Activated CD4-positive, alpha-beta memory T cell treated with anti-CD3 and anti-CD28 coated beads, Interleukin-2, amount 10 ng/mL, durations not matched to agents 7 days and 5 days (primary cell): ENCODE data around the gene FGFR3. TPM values are rescaled to one million over a fixed set of nuclear protein-coding genes. Genes with fewer than 3 reads are reported as not detected.
"Not testable (repeated sequence)": the region's sequence is repeated elsewhere in the genome, so short reads cannot be mapped to it uniquely, and the experiment has no call there.

Experiments used
- CTCF ChIA-PET: fragments of 350-600 bp; sonication (Branson Sonifier 250); formaldehyde crosslinking; loops from one replicate; lab custom pipeline; 2021; ENCODE audit warnings: antibody characterized with exemption, inconsistent platforms; lab: Charles Lee
- POLR2A ChIA-PET: fragments of 350-600 bp; sonication (Branson Sonifier 250); formaldehyde crosslinking; loops from one replicate; lab custom pipeline; 2021; ENCODE audit warnings: antibody characterized with exemption; lab: Charles Lee
- DNase-seq: peaks from one replicate; pipeline ENCODE4 v3.0.0-alpha.2; 2020
- H3K27ac Mint-ChIP-seq: one replicate; pipeline ENCODE4 v1.8.0; 2021; ENCODE audit warnings: mild to moderate bottlenecking, mixed read lengths
- H3K27me3 Mint-ChIP-seq: one replicate; pipeline ENCODE4 v1.8.0; 2021; ENCODE audit warnings: mixed read lengths
- H3K36me3 Mint-ChIP-seq: one replicate; pipeline ENCODE4 v1.8.0; 2021; ENCODE audit warnings: low read depth, mixed read lengths
- H3K4me1 Mint-ChIP-seq: one replicate; pipeline ENCODE4 v1.8.0; 2021; ENCODE audit warnings: mixed read lengths
- H3K4me3 Mint-ChIP-seq: one replicate; pipeline ENCODE4 v1.8.0; 2021; ENCODE audit warnings: mild to moderate bottlenecking, mixed read lengths
- H3K9me3 Mint-ChIP-seq: one replicate; pipeline ENCODE4 v1.8.0; 2021; ENCODE audit warnings: mixed read lengths
- total RNA-seq, 2 experiments: library from RNA; stranded (reverse); gene quantifications; one replicate each; pipeline ENCODE4 v1.2.3, GENCODE V29; 2021

The FGFR3 gene
- total RNA-seq, 2 experiments from 2014 or later = 0.18 to 0.45 TPM

DNA sequence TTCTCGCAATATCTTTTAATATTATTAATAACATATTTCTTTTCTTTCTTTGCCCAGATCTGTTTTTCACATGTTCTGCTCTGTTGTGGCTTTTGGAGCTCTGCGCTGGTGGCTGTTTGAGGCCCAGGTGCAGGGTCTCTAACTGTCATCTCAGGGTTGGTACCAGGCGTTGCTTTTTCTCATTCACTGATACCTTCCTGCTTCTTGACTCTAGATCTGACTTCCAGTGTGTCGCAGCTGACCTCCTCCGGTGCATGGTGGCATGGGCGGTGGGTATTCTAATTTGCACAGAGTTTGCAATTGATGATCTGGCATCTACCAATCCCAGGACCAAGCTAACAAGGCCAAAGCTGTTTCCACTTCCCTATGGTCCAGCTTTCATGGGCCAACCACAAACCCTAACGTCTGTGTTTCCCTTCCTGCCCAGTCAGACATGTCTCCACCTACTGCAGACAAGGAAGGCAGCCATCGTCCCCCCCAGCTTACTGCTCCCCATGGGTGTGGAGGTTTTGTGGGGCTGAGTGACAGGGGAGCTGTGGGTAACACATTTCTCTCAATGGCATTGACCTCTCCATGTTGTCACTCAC, 37.6 kb downstream of the FGFR3 start:
- Mint-ChIP-seq H3K27ac (no peak overlapping the region), H3K4me1 (peaks cover 5% of the 10 kb centered on the region), H3K36me3 (peaks cover 27% of the 10 kb centered on the region), H3K4me3 (no peak overlapping the region), H3K27me3 (no peaks in the 10 kb centered on the region), H3K9me3 (no peaks in the 10 kb centered on the region)
- CTCF ChIA-PET = interaction anchor here (1.5 kb wide), 1 partner anchor 83 kb away, joined by 4 read pairs; no protein-coding TSS in a partner anchor
- POLR2A ChIA-PET = no interaction called here
- no peak for DNase-seq

- ChIA-PET CTCF (no interaction called here), POLR2A (no interaction called here)
- no peak for DNase-seq
- Mint-ChIP-seq H3K27me3 (no peaks in the 10 kb centered on the region), H3K36me3 (peaks cover 30% of the 10 kb centered on the region), H3K4me3 (no peak overlapping the region), H3K4me1 (peaks cover 5% of the 10 kb centered on the region), H3K9me3 (no peaks in the 10 kb centered on the region), H3K27ac (no peak overlapping the region)
Measured at GRCh38 chr4:1831331-1831730, 38.2 kb downstream of the FGFR3 start.

DNA sequence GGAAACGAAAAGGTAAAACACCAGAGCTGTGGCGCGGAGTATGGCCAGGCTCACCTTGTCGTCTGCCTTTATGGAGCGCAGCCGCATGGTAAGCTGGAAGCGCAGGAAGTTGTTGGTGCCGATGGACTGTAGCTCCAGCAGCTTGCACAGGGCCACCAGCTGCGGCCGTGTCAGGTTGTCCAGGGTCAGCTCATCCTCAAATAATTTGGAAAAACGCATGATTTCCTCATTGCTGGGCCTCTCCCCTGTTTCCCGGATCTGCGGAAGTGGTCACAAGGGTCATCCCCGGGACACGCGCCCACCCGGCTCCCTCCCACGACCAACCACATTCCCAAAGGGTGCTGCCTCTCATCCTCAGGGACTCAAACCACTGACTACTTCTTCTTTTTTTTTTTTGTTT, 39.6 kb downstream of the FGFR3 start:
- H3K36me3 Mint-ChIP-seq = peaks cover 30% of the 10 kb centered on the region
- no peak overlapping the region for H3K4me3 Mint-ChIP-seq
- H3K4me1 Mint-ChIP-seq = peaks cover 5% of the 10 kb centered on the region
- DNase-seq = no peak
- no peak overlapping the region for H3K27ac Mint-ChIP-seq
- H3K27me3 Mint-ChIP-seq = no peaks in the 10 kb centered on the region
- H3K9me3 Mint-ChIP-seq = no peaks in the 10 kb centered on the region
- ChIA-PET POLR2A (no interaction called here), CTCF (no interaction called here)

- ChIA-PET CTCF (no interaction called here), POLR2A (no interaction called here)
- Mint-ChIP-seq H3K27me3 (no peaks in the 10 kb centered on the region), H3K9me3 (no peaks in the 10 kb centered on the region), H3K36me3 (peaks cover 30% of the 10 kb centered on the region), H3K4me1 (peaks cover 5% of the 10 kb centered on the region), H3K27ac (no peak overlapping the region), H3K4me3 (no peak overlapping the region)
- DNase-seq = no peak
Measured at GRCh38 chr4:1833307-1834046, 40.4 kb downstream of the FGFR3 start.

DNA sequence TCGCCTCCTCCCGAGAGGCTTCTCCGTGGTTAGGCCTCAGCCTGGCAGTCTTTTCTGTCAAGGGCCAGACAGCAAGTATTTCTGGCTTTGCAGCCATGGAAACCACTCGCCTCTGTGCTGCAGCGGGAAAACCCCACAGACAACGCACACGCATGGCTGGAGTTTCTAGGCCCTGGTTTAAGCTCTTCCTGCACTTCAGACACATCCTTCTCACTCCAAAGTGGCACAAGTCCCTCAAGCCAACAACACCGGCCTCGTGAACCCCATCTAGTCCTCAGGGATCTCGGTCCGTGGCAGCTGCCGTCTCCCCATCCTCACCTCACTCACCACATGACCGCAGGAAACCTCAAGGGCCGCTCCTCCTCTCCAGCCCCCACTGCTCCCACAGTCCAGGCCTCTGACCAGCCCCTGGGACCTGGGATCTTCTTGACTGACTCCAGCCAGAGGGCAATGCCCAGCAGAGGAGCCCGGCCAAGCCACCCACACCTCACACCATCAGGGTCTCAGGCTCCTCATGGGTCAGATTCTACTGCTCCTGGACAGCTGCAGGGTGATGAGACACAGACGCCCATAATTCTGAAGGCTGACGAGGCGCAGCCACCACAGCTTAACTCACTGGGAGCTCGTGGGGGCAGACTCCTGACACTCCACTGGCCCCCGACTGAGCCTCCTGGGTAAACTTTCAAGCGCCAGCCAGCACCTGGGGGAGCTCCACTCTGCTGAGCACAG, 41.1 kb downstream of the FGFR3 start:
- no peaks in the 10 kb centered on the region for H3K9me3 Mint-ChIP-seq
- no peak overlapping the region for H3K27ac Mint-ChIP-seq
- peaks cover 5% of the 10 kb centered on the region for H3K4me1 Mint-ChIP-seq
- POLR2A ChIA-PET = no interaction called here
- H3K4me3 Mint-ChIP-seq = no peak overlapping the region
- H3K27me3 Mint-ChIP-seq = no peaks in the 10 kb centered on the region
- CTCF ChIA-PET = no interaction called here
- DNase-seq = no peak
- peaks cover 33% of the 10 kb centered on the region for H3K36me3 Mint-ChIP-seq

GRCh38 chr4:1835836-1836235, 42.7 kb downstream of the FGFR3 start:
- H3K4me1 Mint-ChIP-seq, H3K27me3 Mint-ChIP-seq, H3K27ac Mint-ChIP-seq, H3K9me3 Mint-ChIP-seq, CTCF ChIA-PET, POLR2A ChIA-PET, H3K4me3 Mint-ChIP-seq, DNase-seq: not testable (repeated sequence)
- peaks cover 25% of the 10 kb centered on the region for H3K36me3 Mint-ChIP-seq

DNA sequence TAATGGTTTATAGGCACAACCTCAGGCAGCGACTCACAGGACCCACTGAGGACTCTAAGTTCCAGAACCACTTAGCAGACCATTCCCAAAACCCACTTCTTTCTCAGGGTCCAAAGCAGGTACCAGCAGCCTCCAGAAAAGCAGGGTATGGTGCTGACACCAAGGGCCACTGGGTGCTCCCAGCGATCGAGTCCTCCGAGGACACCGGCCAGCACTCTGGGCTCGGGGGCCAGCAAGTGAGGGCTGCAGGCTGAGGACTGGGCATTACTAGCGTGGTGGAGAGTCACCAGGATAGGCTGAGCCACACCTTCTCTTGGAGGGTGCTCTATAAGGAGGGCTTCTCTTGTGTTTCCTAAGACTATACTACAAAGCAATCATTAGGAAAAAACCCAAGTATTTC, 43.6 kb downstream of the FGFR3 start:
- POLR2A ChIA-PET = no interaction called here
- peaks cover 26% of the 10 kb centered on the region for H3K36me3 Mint-ChIP-seq

DNA sequence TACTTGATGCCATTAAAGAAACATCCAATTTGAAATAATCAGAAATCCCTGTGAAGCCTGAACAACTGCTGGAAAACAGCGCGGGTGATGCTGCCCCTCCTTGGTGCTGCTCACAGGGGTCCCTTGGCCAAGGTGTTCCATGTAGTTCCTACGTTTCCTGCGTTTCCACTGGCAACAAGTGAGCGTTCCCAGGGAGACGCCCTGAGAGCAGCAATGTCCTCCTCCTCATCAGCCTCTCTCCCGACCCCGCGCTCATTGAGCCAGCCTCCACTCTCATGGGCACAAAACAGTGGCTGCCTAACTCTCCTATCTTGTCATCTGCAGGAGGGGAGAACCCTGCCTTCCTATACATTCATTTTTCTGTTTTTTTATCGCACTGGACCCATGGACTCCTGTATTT, 44.0 kb downstream of the FGFR3 start:
- Mint-ChIP-seq H3K4me1 (peaks cover 6% of the 10 kb centered on the region), H3K9me3 (no peaks in the 10 kb centered on the region), H3K27me3 (no peaks in the 10 kb centered on the region), H3K4me3 (no peak overlapping the region), H3K36me3 (peaks cover 26% of the 10 kb centered on the region), H3K27ac (no peak overlapping the region)
- ChIA-PET CTCF (no interaction called here), POLR2A (no interaction called here)
- no peak for DNase-seq

More for the DNA sequence above, 43.6 kb downstream of the FGFR3 start:
- Mint-ChIP-seq H3K4me1 (peaks cover 4% of the 10 kb centered on the region), H3K4me3 (no peak overlapping the region), H3K27ac (no peak overlapping the region), H3K27me3 (no peaks in the 10 kb centered on the region), H3K9me3 (no peaks in the 10 kb centered on the region)
- CTCF ChIA-PET = no interaction called here
- no peak for DNase-seq

- CTCF ChIA-PET = no interaction called here
- Mint-ChIP-seq H3K27me3 (no peaks in the 10 kb centered on the region), H3K9me3 (no peaks in the 10 kb centered on the region), H3K4me3 (no peak overlapping the region), H3K4me1 (peaks cover 7% of the 10 kb centered on the region), H3K36me3 (peaks cover 32% of the 10 kb centered on the region), H3K27ac (no peak overlapping the region)
- no peak for DNase-seq
- POLR2A ChIA-PET = interaction anchor here (0.7 to 1.5 kb wide), 2 partner anchors 9 to 31 kb away, joined by 3 to 5 read pairs; partner anchors contain the start of gene NSD2
Measured at GRCh38 chr4:1839282-1839681, 46.2 kb downstream of the FGFR3 start.

DNA sequence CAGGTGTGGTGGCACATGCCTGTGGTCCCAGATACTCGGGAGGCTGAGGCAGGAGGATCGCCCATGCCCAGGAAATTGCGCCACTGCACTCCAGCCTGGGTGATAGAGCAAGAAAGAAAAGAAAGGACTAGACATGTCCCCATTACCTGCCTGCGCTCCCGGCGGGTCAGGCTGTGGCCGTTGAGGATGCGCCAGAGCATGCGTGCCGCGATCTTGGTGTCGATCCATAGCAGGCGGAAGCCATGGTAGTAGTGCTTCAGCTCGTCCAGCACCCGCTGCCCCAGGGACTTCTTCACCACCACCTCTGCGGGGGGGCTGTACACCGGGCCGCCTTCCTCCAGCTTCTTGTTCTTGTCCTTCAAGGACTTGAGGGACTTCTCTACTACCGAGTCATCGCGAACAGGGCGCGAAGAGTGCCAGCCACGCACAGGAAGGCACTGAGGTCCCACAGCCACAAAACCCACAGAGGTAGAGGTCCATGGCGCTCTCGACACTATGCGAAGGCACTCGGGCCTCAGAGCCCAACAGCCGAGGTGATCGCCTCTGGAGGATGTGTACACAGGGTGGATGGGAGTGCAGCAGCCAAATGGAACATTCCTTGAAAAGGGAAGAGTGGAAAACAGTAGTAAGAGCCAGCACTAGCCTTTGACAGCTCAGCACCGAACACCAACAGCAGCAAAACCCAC, 48.3 kb downstream of the FGFR3 start:
- Mint-ChIP-seq H3K27me3 (no peaks in the 10 kb centered on the region), H3K9me3 (no peaks in the 10 kb centered on the region), H3K4me1 (peaks cover 7% of the 10 kb centered on the region), H3K4me3 (no peak overlapping the region), H3K36me3 (peaks cover 26% of the 10 kb centered on the region), H3K27ac (no peak overlapping the region)
- no peak for DNase-seq
- POLR2A ChIA-PET = no interaction called here
- CTCF ChIA-PET = no interaction called here

GRCh38 chr4:1841887-1842210, 48.8 kb downstream of the FGFR3 start:
- Mint-ChIP-seq H3K27me3 (no peaks in the 10 kb centered on the region), H3K27ac (no peak overlapping the region), H3K9me3 (no peaks in the 10 kb centered on the region), H3K36me3 (peaks cover 31% of the 10 kb centered on the region), H3K4me3 (no peak overlapping the region), H3K4me1 (peaks cover 7% of the 10 kb centered on the region)
- ChIA-PET POLR2A (no interaction called here), CTCF (no interaction called here)
- no peak for DNase-seq

- no peaks in the 10 kb centered on the region for H3K9me3 Mint-ChIP-seq
- peak overlapping the region; percentile 19 for H3K27ac Mint-ChIP-seq
- peaks cover 7% of the 10 kb centered on the region for H3K4me1 Mint-ChIP-seq
- no peak overlapping the region for H3K4me3 Mint-ChIP-seq
- no peaks in the 10 kb centered on the region for H3K27me3 Mint-ChIP-seq
- CTCF ChIA-PET = no interaction called here
- POLR2A ChIA-PET = no interaction called here
- no peak for DNase-seq
- H3K36me3 Mint-ChIP-seq = peaks cover 36% of the 10 kb centered on the region
Measured at GRCh38 chr4:1842339-1842895, 49.3 kb downstream of the FGFR3 start.

DNA sequence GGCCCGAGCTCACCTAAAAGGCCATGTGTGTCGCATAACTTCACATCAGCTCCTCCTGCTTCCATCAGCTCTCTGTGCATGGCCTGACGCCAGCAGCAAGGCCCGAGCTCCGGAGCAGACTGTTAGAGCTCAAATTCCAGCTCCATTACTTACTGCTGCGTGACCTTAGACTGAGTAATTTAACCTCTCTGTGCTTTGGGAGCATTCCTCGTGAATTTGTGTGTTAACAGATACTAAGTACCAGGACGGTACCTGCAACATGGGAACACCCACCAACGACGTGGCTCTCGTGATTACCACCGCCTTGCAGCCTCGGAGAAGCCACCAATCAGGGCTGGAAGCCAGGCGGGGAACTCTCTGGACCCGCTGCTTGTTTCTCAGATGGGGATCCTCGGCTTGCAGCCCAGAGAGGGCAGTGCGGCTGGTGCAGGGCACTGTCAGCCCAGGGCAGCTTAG, 49.9 kb downstream of the FGFR3 start:
- Mint-ChIP-seq H3K36me3 (peaks cover 36% of the 10 kb centered on the region), H3K4me3 (no peak overlapping the region), H3K27ac (no peak overlapping the region), H3K9me3 (no peaks in the 10 kb centered on the region), H3K4me1 (peaks cover 7% of the 10 kb centered on the region), H3K27me3 (no peaks in the 10 kb centered on the region)
- no peak for DNase-seq
- ChIA-PET CTCF (no interaction called here), POLR2A (no interaction called here)
